ENCODE measurements around the gene CXCR2.
"Not testable (repeated sequence)": the region's sequence is repeated elsewhere in the genome, so short reads cannot be mapped to it uniquely, and the experiment has no call there.

CXCR2 gene

DNA sequence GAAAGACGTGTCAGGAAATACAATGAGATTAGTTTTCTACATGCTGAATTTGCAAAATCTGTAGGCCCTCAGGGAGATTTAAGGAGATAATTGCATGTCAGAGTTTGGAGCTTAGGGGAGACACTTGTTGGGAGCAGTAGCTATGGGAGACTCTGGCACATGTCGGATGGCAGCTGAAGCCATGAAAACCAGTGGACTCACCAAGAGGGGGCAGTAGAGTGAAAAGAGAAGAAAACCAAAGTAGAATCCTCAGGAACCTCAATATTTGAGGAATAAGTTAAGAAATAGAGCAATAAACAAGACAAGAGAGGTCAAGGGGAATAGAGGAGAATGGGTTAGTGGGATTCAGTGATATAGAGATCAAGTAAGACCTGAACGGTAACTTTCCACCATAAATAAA is 31.9 kb upstream of the CXCR2 start:
- no peak overlapping the region for H3K4me2 ChIP-seq (ENCODE audit: low read length)
- TF ChIP-seq, protein P1, sequence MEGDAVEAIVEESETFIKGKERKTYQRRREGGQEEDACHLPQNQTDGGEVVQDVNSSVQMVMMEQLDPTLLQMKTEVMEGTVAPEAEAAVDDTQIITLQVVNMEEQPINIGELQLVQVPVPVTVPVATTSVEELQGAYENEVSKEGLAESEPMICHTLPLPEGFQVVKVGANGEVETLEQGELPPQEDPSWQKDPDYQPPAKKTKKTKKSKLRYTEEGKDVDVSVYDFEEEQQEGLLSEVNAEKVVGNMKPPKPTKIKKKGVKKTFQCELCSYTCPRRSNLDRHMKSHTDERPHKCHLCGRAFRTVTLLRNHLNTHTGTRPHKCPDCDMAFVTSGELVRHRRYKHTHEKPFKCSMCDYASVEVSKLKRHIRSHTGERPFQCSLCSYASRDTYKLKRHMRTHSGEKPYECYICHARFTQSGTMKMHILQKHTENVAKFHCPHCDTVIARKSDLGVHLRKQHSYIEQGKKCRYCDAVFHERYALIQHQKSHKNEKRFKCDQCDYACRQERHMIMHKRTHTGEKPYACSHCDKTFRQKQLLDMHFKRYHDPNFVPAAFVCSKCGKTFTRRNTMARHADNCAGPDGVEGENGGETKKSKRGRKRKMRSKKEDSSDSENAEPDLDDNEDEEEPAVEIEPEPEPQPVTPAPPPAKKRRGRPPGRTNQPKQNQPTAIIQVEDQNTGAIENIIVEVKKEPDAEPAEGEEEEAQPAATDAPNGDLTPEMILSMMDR (IDR thresholded peaks at IDR 0.05; ENCODE audit: low read depth, low read length, poor library complexity, severe bottlenecking) = no peak
- no peak for TF ChIP-seq EZH2phosphoT487 (IDR thresholded peaks at IDR 0.05; ENCODE audit: borderline replicate concordance, low read length)
- no peaks in the 10 kb centered on the region for H3K79me2 ChIP-seq (ENCODE audit: control insufficient read depth, low read length)
- no peak overlapping the region for H3K4me3 ChIP-seq (ENCODE audit: low read length)
- no peaks in the 10 kb centered on the region for H3K36me3 ChIP-seq (ENCODE audit: control insufficient read depth, low read length)
- H3K9me2 ChIP-seq (replicated peaks; ENCODE audit: control insufficient read depth, low read length) = no peaks in the 10 kb centered on the region
- H3K27ac ChIP-seq (ENCODE audit: low read depth, low read length) = no peak overlapping the region
- H3F3A ChIP-seq (ENCODE audit: control insufficient read depth, insufficient read depth) = no peaks in the 10 kb centered on the region
- H3K4me1 ChIP-seq (ENCODE audit: control insufficient read depth, low read length) = no peaks in the 10 kb centered on the region
- no peaks in the 10 kb centered on the region for H4K20me1 ChIP-seq (ENCODE audit: control insufficient read depth, insufficient read depth, low read depth, low read length)
- H3K9me3 ChIP-seq (ENCODE audit: control insufficient read depth, insufficient read depth, low read length) = no peaks in the 10 kb centered on the region
- H3K27me3 ChIP-seq (ENCODE audit: control insufficient read depth, low read length) = peaks cover 5% of the 10 kb centered on the region

DNA sequence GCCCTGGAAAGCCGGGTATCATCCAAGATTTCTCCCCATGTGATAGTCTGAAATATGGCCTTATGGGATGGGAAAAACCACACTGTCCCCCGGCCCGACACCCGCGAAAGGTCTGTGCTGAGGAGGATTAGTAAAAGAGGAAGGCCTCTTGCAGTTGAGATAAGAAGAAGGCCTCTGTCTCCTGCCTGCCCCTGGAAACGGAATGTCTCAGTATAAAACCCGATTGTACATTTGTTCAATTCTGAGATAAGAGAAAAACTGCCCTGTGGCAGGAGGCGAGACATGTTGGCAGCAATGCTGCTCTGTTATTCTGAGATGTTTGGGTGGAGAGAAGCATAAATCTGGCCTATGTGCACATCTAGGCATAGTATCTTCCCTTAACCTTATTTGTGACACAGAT is 30.0 kb upstream of the CXCR2 start:
- no peaks in the 10 kb centered on the region for H3F3A ChIP-seq (ENCODE audit: control insufficient read depth, insufficient read depth)
- no peak overlapping the region for H3K4me3 ChIP-seq (ENCODE audit: low read length)
- H3K36me3 ChIP-seq (ENCODE audit: control insufficient read depth, low read length) = no peaks in the 10 kb centered on the region
- H3K4me1 ChIP-seq (ENCODE audit: control insufficient read depth, low read length) = no peaks in the 10 kb centered on the region
- H3K79me2 ChIP-seq (ENCODE audit: control insufficient read depth, low read length) = no peaks in the 10 kb centered on the region
- H3K9me2 ChIP-seq (replicated peaks; ENCODE audit: control insufficient read depth, low read length) = no peaks in the 10 kb centered on the region
- 0 out of 2 replicates have a peak, but pooled peaks cover 4% of the 10 kb centered on the region for H3K27me3 ChIP-seq (ENCODE audit: control insufficient read depth, low read length)
- TF ChIP-seq, protein P1 (IDR thresholded peaks at IDR 0.05; ENCODE audit: low read depth, low read length, poor library complexity, severe bottlenecking) = no peak
- TF ChIP-seq EZH2phosphoT487 (IDR thresholded peaks at IDR 0.05; ENCODE audit: borderline replicate concordance, low read length) = no peak
- H3K9me3 ChIP-seq (ENCODE audit: control insufficient read depth, insufficient read depth, low read length) = no peaks in the 10 kb centered on the region; the same call in 1 of the 2 replicates
- H4K20me1 ChIP-seq (ENCODE audit: control insufficient read depth, insufficient read depth, low read depth, low read length) = no peaks in the 10 kb centered on the region
- no peak overlapping the region for H3K4me2 ChIP-seq (ENCODE audit: low read length)
- H3K27ac ChIP-seq (ENCODE audit: low read depth, low read length) = no peak overlapping the region

DNA sequence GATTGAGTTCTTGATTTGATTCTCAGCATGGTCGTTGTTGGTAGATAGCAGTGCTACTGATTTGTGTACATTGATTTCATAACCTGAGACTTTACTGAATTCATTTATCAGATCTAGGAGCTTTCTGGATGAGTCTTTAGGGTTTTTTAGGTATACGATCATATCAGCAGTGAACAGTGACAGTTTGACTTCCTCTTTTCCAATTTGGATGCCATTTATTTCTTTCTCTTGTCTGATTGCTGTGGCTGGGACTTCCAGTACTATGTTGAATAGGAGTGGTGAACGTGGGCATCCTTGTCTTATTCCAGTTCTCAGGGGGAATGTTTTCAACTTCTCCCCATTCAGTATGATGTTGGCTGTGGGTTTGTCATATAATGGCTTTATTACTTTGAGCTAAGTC is 27.9 kb upstream of the CXCR2 start:
- Histone ChIP-seq H3K36me3 (ENCODE audit: control insufficient read depth, low read length) (no peaks in the 10 kb centered on the region), H3K9me2 (replicated peaks; ENCODE audit: control insufficient read depth, low read length) (no peaks in the 10 kb centered on the region), H3K27ac (ENCODE audit: low read depth, low read length) (no peak overlapping the region), H4K20me1 (ENCODE audit: control insufficient read depth, insufficient read depth, low read depth, low read length) (no peaks in the 10 kb centered on the region), H3K4me2 (ENCODE audit: low read length) (no peak overlapping the region), H3K79me2 (ENCODE audit: control insufficient read depth, low read length) (no peaks in the 10 kb centered on the region), H3K4me3 (ENCODE audit: low read length) (no peak overlapping the region), H3K27me3 (ENCODE audit: control insufficient read depth, low read length) (0 out of 2 replicates have a peak, but pooled peaks cover 4% of the 10 kb centered on the region), H3F3A (ENCODE audit: control insufficient read depth, insufficient read depth) (no peaks in the 10 kb centered on the region), H3K9me3 (ENCODE audit: control insufficient read depth, insufficient read depth, low read length) (no peaks in the 10 kb centered on the region; the same call in 1 of the 2 replicates), H3K4me1 (ENCODE audit: control insufficient read depth, low read length) (no peaks in the 10 kb centered on the region)
- TF ChIP-seq, protein P1 (IDR thresholded peaks at IDR 0.05; ENCODE audit: low read depth, low read length, poor library complexity, severe bottlenecking) = no peak
- no peak for TF ChIP-seq EZH2phosphoT487 (IDR thresholded peaks at IDR 0.05; ENCODE audit: borderline replicate concordance, low read length)

DNA sequence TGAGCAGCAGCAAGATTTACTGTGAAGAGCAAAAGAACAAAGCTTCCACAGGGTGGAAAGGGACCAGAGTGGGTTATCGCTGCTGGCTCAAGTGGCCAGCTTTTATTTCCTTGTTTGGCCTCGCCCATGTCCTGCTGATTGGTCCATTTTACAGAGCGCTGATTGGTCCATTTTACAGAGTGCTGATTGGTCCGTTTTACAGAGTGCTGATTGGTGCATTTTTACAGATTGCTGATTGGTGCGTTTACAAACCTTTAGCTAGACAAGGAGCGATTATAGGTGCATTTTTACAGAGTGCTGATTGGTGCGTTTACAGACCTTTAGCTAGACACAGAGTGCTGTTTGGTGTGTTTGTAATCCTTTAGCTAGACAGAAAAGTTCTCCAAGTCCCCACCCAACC is 17.0 kb upstream of the CXCR2 start:
- not testable (repeated sequence) for H3K4me3 ChIP-seq (ENCODE audit: low read length); H3K4me1 ChIP-seq (ENCODE audit: control insufficient read depth, low read length); H3K4me2 ChIP-seq (ENCODE audit: low read length); H3K36me3 ChIP-seq (ENCODE audit: control insufficient read depth, low read length); H3K79me2 ChIP-seq (ENCODE audit: control insufficient read depth, low read length); H3K27ac ChIP-seq (ENCODE audit: low read depth, low read length); H3F3A ChIP-seq (ENCODE audit: control insufficient read depth, insufficient read depth); H4K20me1 ChIP-seq (ENCODE audit: control insufficient read depth, insufficient read depth, low read depth, low read length); H3K9me3 ChIP-seq (ENCODE audit: control insufficient read depth, insufficient read depth, low read length); H3K27me3 ChIP-seq (ENCODE audit: control insufficient read depth, low read length); H3K9me2 ChIP-seq (replicated peaks; ENCODE audit: control insufficient read depth, low read length)

DNA sequence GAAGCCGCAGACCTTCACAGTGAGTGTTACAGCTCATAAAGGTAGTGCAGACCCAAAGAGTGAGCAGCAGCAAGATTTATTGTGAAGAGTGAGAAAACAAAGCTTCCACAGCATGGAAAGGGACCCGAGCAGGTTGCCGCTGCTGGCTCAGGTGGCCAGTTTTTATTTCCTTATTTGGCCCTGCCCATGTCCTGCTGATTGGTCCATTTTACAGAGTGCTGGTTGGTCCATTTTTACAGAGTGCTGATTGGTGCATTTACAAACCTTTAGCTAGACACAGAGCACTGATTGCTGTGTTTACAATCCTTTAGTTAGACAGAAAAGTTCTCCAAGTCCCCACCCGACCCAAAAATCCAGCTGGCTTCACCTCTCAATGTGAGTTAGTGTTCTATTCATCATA is 4.0 kb upstream of the CXCR2 start:
- not testable (repeated sequence) for H3K4me2 ChIP-seq (ENCODE audit: low read length); H3K36me3 ChIP-seq (ENCODE audit: control insufficient read depth, low read length); H3K9me2 ChIP-seq (replicated peaks; ENCODE audit: control insufficient read depth, low read length); H3K4me1 ChIP-seq (ENCODE audit: control insufficient read depth, low read length); H3K79me2 ChIP-seq (ENCODE audit: control insufficient read depth, low read length); H4K20me1 ChIP-seq (ENCODE audit: control insufficient read depth, insufficient read depth, low read depth, low read length); H3K27me3 ChIP-seq (ENCODE audit: control insufficient read depth, low read length); H3K4me3 ChIP-seq (ENCODE audit: low read length); H3K9me3 ChIP-seq (ENCODE audit: control insufficient read depth, insufficient read depth, low read length); H3K27ac ChIP-seq (ENCODE audit: low read depth, low read length); H3F3A ChIP-seq (ENCODE audit: control insufficient read depth, insufficient read depth)

DNA sequence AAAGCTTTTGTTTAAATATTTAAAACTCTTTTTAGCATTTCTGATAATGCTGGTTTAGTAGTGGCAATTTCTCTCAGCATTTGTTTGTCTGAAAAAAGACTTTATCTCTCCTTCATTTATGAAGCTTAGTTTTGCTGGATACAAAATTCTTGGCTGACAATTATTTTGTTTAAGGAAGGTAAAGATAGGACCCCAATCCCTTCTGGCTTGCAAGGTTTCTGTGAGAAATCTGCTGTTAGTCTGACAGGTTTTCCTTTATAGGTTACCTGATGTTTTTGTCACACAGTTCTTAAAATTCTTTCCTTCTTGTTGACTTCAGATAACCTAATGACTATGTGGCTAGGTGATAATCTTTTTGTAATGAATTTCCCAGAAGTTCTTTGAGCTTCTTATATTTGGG is 3.5 kb upstream of the CXCR2 start:
- not testable (repeated sequence) for H3K36me3 ChIP-seq (ENCODE audit: control insufficient read depth, low read length); H3K27ac ChIP-seq (ENCODE audit: low read depth, low read length); H3K4me2 ChIP-seq (ENCODE audit: low read length)

More for the DNA sequence above, 3.5 kb upstream of the CXCR2 start:
- H3K79me2 ChIP-seq (ENCODE audit: control insufficient read depth, low read length); H3F3A ChIP-seq (ENCODE audit: control insufficient read depth, insufficient read depth); H3K27me3 ChIP-seq (ENCODE audit: control insufficient read depth, low read length); H4K20me1 ChIP-seq (ENCODE audit: control insufficient read depth, insufficient read depth, low read depth, low read length); H3K9me3 ChIP-seq (ENCODE audit: control insufficient read depth, insufficient read depth, low read length); H3K9me2 ChIP-seq (replicated peaks; ENCODE audit: control insufficient read depth, low read length); H3K4me3 ChIP-seq (ENCODE audit: low read length); H3K4me1 ChIP-seq (ENCODE audit: control insufficient read depth, low read length): not testable (repeated sequence)
